Activated T-helper 17 cell treated with anti-CD3 and anti-CD28 coated beads, Interleukin-2, amount 50 U/mL, for 72 hours (primary cell): ENCODE data around the gene MALRD1. TPM values are rescaled to one million over a fixed set of nuclear protein-coding genes. Genes with fewer than 3 reads are reported as not detected.

ENCODE experiments used
- ATAC-seq: fragments of 150-1000 bp; cut with Tn5 transposase; replicated peaks from 2 replicates; pipeline ENCODE4 v1.10.0; 2021; ENCODE audit warnings: mild to moderate bottlenecking, moderate library complexity
- H3K27ac Mint-ChIP-seq: one replicate; pipeline ENCODE4 v1.8.0; 2022; ENCODE audit warnings: mixed read lengths
- H3K27me3 Mint-ChIP-seq: one replicate; pipeline ENCODE4 v1.8.0; 2022; ENCODE audit warnings: mixed read lengths
- H3K36me3 Mint-ChIP-seq: one replicate; pipeline ENCODE4 v1.8.0; 2022; ENCODE audit warnings: low read depth, mild to moderate bottlenecking, mixed read lengths
- H3K4me1 Mint-ChIP-seq: one replicate; pipeline ENCODE4 v1.8.0; 2022; ENCODE audit warnings: mixed read lengths
- H3K4me3 Mint-ChIP-seq: one replicate; pipeline ENCODE4 v1.8.0; 2022; ENCODE audit warnings: mild to moderate bottlenecking, mixed read lengths
- H3K9me3 Mint-ChIP-seq: one replicate; pipeline ENCODE4 v1.8.0; 2022; ENCODE audit warnings: mixed read lengths
- total RNA-seq, 2 donors: library from RNA; stranded (reverse); gene quantifications; one replicate each; pipeline ENCODE4 v1.2.3, GENCODE V29; 2022

The MALRD1 gene
- total RNA-seq, 2 donors from 2014 or later = not detected

GRCh38 chr10:19775296-19775695, 726.7 kb downstream of the MALRD1 start:
- no peaks in the 10 kb centered on the region for H3K27me3 Mint-ChIP-seq
- no peaks in the 10 kb centered on the region for H3K9me3 Mint-ChIP-seq
- H3K27ac Mint-ChIP-seq = no peak overlapping the region
- H3K36me3 Mint-ChIP-seq = no peaks in the 10 kb centered on the region
- no peak overlapping the region for H3K4me3 Mint-ChIP-seq
- no peaks in the 10 kb centered on the region for H3K4me1 Mint-ChIP-seq
- ATAC-seq = no peak

GRCh38 chr10:19777806-19778205, 729.2 kb downstream of the MALRD1 start:
- H3K4me3 Mint-ChIP-seq = no peak overlapping the region
- no peaks in the 10 kb centered on the region for H3K4me1 Mint-ChIP-seq
- H3K36me3 Mint-ChIP-seq = no peaks in the 10 kb centered on the region
- H3K9me3 Mint-ChIP-seq = peaks cover 5% of the 10 kb centered on the region
- no peaks in the 10 kb centered on the region for H3K27me3 Mint-ChIP-seq
- no peak for ATAC-seq
- no peak overlapping the region for H3K27ac Mint-ChIP-seq

- no peaks in the 10 kb centered on the region for H3K27me3 Mint-ChIP-seq
- no peaks in the 10 kb centered on the region for H3K36me3 Mint-ChIP-seq
- H3K9me3 Mint-ChIP-seq = peaks cover 5% of the 10 kb centered on the region
- no peaks in the 10 kb centered on the region for H3K4me1 Mint-ChIP-seq
- H3K4me3 Mint-ChIP-seq = no peak overlapping the region
- H3K27ac Mint-ChIP-seq = no peak overlapping the region
- ATAC-seq = no peak
Observed at GRCh38 chr10:19778996-19779395, 730.4 kb downstream of the MALRD1 start.

- Mint-ChIP-seq H3K9me3 (peaks cover 5% of the 10 kb centered on the region), H3K4me3 (no peak overlapping the region), H3K27me3 (no peaks in the 10 kb centered on the region), H3K27ac (no peak overlapping the region), H3K4me1 (no peaks in the 10 kb centered on the region), H3K36me3 (no peaks in the 10 kb centered on the region)
- ATAC-seq = no peak
Observed at GRCh38 chr10:19782430-19783089, 734.0 kb downstream of the MALRD1 start.

GRCh38 chr10:19783721-19784120, 735.1 kb downstream of the MALRD1 start:
- H3K27me3 Mint-ChIP-seq = no peaks in the 10 kb centered on the region
- no peak overlapping the region for H3K27ac Mint-ChIP-seq
- no peaks in the 10 kb centered on the region for H3K4me1 Mint-ChIP-seq
- H3K36me3 Mint-ChIP-seq = no peaks in the 10 kb centered on the region
- ATAC-seq = no peak
- H3K9me3 Mint-ChIP-seq = peaks cover 5% of the 10 kb centered on the region
- H3K4me3 Mint-ChIP-seq = no peak overlapping the region
